NCI-H2029 (cell line): ENCODE results near the gene TRAK1.

Source experiments
- DNase-seq: peaks from one replicate; lab custom pipeline; 2025; lab: John Stamatoyannopoulos, UW

Gene TRAK1

GRCh38 chr3:42067326-42067725 is 23.8 kb upstream of the TRAK1 start:
- DNase-seq = no peak

- no peak for DNase-seq
Observed at GRCh38 chr3:42068303-42069088, 22.7 kb upstream of the TRAK1 start.

- DNase-seq = no peak
Observed at GRCh38 chr3:42070089-42070488, 21.1 kb upstream of the TRAK1 start.

GRCh38 chr3:42070524-42070923 is 20.6 kb upstream of the TRAK1 start:
- no peak for DNase-seq

- peak; percentile 94 for DNase-seq
Observed at GRCh38 chr3:42071904-42072812, 19.0 kb upstream of the TRAK1 start.

- no peak for DNase-seq
Observed at GRCh38 chr3:42072831-42073301, 18.3 kb upstream of the TRAK1 start.

GRCh38 chr3:42077785-42078184 is 13.4 kb upstream of the TRAK1 start:
- DNase-seq = no peak

- DNase-seq = no peak
Observed at GRCh38 chr3:42078677-42079076, 12.5 kb upstream of the TRAK1 start.

- peak; percentile 25 for DNase-seq
Observed at GRCh38 chr3:42079701-42080452, 11.3 kb upstream of the TRAK1 start.

- DNase-seq = no peak
Observed at GRCh38 chr3:42080453-42080872, 10.7 kb upstream of the TRAK1 start.

GRCh38 chr3:42081838-42082473 is 9.2 kb upstream of the TRAK1 start:
- no peak for DNase-seq

- no peak for DNase-seq
Observed at GRCh38 chr3:42084586-42084985, 6.6 kb upstream of the TRAK1 start.

GRCh38 chr3:42085641-42086376 is 5.3 kb upstream of the TRAK1 start:
- no peak for DNase-seq

- DNase-seq = no peak
Observed at GRCh38 chr3:42088803-42089530, 2.2 kb upstream of the TRAK1 start.

- no peak for DNase-seq
Observed at GRCh38 chr3:42092006-42092405, 849 bp downstream of the TRAK1 start.

GRCh38 chr3:42094128-42094527 is 3.0 kb downstream of the TRAK1 start:
- DNase-seq = no peak

- peak; percentile 37 for DNase-seq
Observed at GRCh38 chr3:42094691-42095391, 3.7 kb downstream of the TRAK1 start.

- no peak for DNase-seq
Observed at GRCh38 chr3:42095540-42095939, 4.4 kb downstream of the TRAK1 start.

GRCh38 chr3:42096796-42097565 is 5.8 kb downstream of the TRAK1 start:
- no peak for DNase-seq
